ENCODE results near the gene NIT1. TPM values are rescaled to one million over a fixed set of nuclear protein-coding genes. Genes with fewer than 3 reads are reported as not detected.

The NIT1 gene
- total and polyA plus RNA-seq, 12 donors: 72.2 to 147 (median 103) TPM

- Histone ChIP-seq H3K27me3 (no peaks in the 10 kb centered on the region), H3K36me3 (replicated peaks in 1 of 2) (peaks cover 0 to 52% of the 10 kb centered on the region in 2 donors), H3K4me3 (peak within 1 kb of the TSS in 3 of 4 donors; percentile 54 to 80 (median 56)), H3K9me3 (replicated peaks in 1 of 3) (no peaks in the 10 kb centered on the region), H3K27ac (peak within 1 kb of the TSS; percentile 6 to 81 (median 77)), H3K4me1 (replicated peaks in 1 of 2) (peaks cover 12 to 23% of the 10 kb centered on the region in 2 donors)
- DNase-seq: peak; percentile 93 to 99 (median 98)
- TF ChIP-seq, protein P1, sequence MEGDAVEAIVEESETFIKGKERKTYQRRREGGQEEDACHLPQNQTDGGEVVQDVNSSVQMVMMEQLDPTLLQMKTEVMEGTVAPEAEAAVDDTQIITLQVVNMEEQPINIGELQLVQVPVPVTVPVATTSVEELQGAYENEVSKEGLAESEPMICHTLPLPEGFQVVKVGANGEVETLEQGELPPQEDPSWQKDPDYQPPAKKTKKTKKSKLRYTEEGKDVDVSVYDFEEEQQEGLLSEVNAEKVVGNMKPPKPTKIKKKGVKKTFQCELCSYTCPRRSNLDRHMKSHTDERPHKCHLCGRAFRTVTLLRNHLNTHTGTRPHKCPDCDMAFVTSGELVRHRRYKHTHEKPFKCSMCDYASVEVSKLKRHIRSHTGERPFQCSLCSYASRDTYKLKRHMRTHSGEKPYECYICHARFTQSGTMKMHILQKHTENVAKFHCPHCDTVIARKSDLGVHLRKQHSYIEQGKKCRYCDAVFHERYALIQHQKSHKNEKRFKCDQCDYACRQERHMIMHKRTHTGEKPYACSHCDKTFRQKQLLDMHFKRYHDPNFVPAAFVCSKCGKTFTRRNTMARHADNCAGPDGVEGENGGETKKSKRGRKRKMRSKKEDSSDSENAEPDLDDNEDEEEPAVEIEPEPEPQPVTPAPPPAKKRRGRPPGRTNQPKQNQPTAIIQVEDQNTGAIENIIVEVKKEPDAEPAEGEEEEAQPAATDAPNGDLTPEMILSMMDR (IDR thresholded peaks at IDR 0.05): peak; percentile 9 to 44 (median 34)
- TF ChIP-seq POLR2A (IDR thresholded peaks at IDR 0.05): peak in 1 of 2 donors; percentile 78
- intact Hi-C loops (cut with DNase I): no loop called here
- WGBS, 4 donors: 0 to 2% (median 0%) methylated on average over 42 to 54 of the region's 54 CpGs
These were observed 48.1 kb downstream of the NIT1 start, which contains the start of gene PPOX for GRCh38 chr1:161165742-161166668. TSS of gene PPOX (plus strand) at chr1:161166426. CDS start at chr1:161166848, 422 bp downstream.

- Histone ChIP-seq H3K4me1 (replicated peaks in 1 of 2) (peaks cover 12 to 20% of the 10 kb centered on the region in 2 donors), H3K27ac (peak overlapping the region in 3 of 5 donors; percentile 32 to 81 (median 77)), H3K9me3 (replicated peaks in 1 of 3) (no peaks in the 10 kb centered on the region), H3K27me3 (no peaks in the 10 kb centered on the region), H3K4me3 (peak overlapping the region in 3 of 4 donors; percentile 54 to 80 (median 56)), H3K36me3 (replicated peaks in 1 of 2) (peaks cover 0 to 58% of the 10 kb centered on the region in 2 donors)
- DNase-seq: no peak
- 8 to 12% (median 9%) methylated on average over 26 to 33 of the region's 33 CpGs for WGBS, 4 donors
- TF ChIP-seq, protein P1 (IDR thresholded peaks at IDR 0.05): no peak
- TF ChIP-seq POLR2A (IDR thresholded peaks at IDR 0.05): no peak
- intact Hi-C loops (cut with DNase I): no loop called here
These were observed 49.0 kb downstream of the NIT1 start for GRCh38 chr1:161166669-161167548.

DNA sequence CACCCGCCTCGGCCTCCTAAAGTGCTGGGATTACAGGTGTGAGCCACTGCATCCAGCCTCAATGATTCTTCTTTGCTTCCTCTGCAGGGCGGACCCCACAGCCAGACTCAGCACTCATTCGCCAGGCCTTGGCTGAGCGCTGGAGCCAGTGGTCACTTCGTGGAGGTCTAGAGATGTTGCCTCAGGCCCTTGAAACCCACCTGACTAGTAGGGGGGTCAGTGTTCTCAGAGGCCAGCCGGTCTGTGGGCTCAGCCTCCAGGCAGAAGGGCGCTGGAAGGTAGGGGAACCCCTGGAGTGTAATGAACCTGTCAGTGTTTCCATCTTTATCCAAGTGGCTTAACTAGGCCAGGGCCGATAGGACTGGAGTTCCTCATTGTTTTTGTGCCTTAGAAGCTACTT, 51.0 kb downstream of the NIT1 start:
- 86 to 95% (median 93%) methylated on average over 4 to 9 of the region's 9 CpGs for WGBS, 4 donors
- TF ChIP-seq POLR2A (IDR thresholded peaks at IDR 0.05): no peak
- TF ChIP-seq, protein P1 (IDR thresholded peaks at IDR 0.05): no peak
- no peak overlapping the region for H3K4me3 ChIP-seq
- H3K27me3 ChIP-seq: no peaks in the 10 kb centered on the region
- intact Hi-C loops (cut with DNase I): no loop called here
- peaks cover 21 to 32% of the 10 kb centered on the region in 2 donors for H3K4me1 ChIP-seq (replicated peaks in 1 of 2)
- H3K27ac ChIP-seq: no peak overlapping the region
- H3K9me3 ChIP-seq (replicated peaks in 1 of 3): no peaks in the 10 kb centered on the region
- peaks cover 0 to 58% of the 10 kb centered on the region in 2 donors for H3K36me3 ChIP-seq (replicated peaks in 1 of 2)
- DNase-seq: no peak

Small RNAs within 50 kb of the gene (small RNA-seq; reads per million reads assigned to genes)
- 0 reads per million in 2 donors for gene RF01225

Other genes with a start within 250 kb of the NIT1 start
- 1 to 10 TPM in 1 of 9 donors, under 1 TPM in 2, not detected in 6; 0.41 to 2.9 (median 0.52) TPM for gene ITLN1, start 232.9 kb upstream of the NIT1 start, total RNA-seq
- gene ITLN1, start 232.9 kb upstream of the NIT1 start, polyA plus RNA-seq: 1 to 10 TPM in 2 of 3 donors, not detected in 1; 2.4 to 4.1 TPM
- 1 to 10 TPM in 2 of 9 donors, not detected in 7; 1.1 to 3.1 TPM for gene ITLN2, start 163.3 kb upstream of the NIT1 start, total RNA-seq
- under 1 TPM in 1 of 3 donors, not detected in 2; 0.32 TPM for gene ITLN2, start 163.3 kb upstream of the NIT1 start, polyA plus RNA-seq
- 10 to 100 TPM; 32.1 to 99.1 (median 60.6) TPM for gene F11R, start 97.0 kb upstream of the NIT1 start, total RNA-seq
- 10 to 100 TPM; 19.3 to 83.0 (median 22.9) TPM for gene F11R, start 97.0 kb upstream of the NIT1 start, polyA plus RNA-seq
- gene TSTD1, start 79.1 kb upstream of the NIT1 start, total RNA-seq: 100 to 1,000 TPM in 3 of 9 donors, 10 to 100 TPM in 6; 46.3 to 280 (median 86.7) TPM
- 100 to 1,000 TPM in 2 of 3 donors, 10 to 100 TPM in 1; 57.8 to 153 (median 109) TPM for gene TSTD1, start 79.1 kb upstream of the NIT1 start, polyA plus RNA-seq
- gene USF1, start 72.1 kb upstream of the NIT1 start, total RNA-seq: 10 to 100 TPM; 41.3 to 82.9 (median 63.7) TPM
- gene USF1, start 72.1 kb upstream of the NIT1 start, polyA plus RNA-seq: 100 to 1,000 TPM in 2 of 3 donors, 10 to 100 TPM in 1; 48.0 to 153 (median 144) TPM
- gene ARHGAP30, start 48.2 kb upstream of the NIT1 start, total RNA-seq: 10 to 100 TPM in 5 of 9 donors, 1 to 10 TPM in 3, under 1 TPM in 1; 0.89 to 15.7 (median 10.1) TPM
- gene ARHGAP30, start 48.2 kb upstream of the NIT1 start, polyA plus RNA-seq: 10 to 100 TPM in 1 of 3 donors, 1 to 10 TPM in 2; 3.7 to 17.5 (median 4.5) TPM
- gene NECTIN4, start 28.5 kb upstream of the NIT1 start, total RNA-seq: under 1 TPM in 1 of 9 donors, not detected in 8; 0.06 TPM
- gene NECTIN4, start 28.5 kb upstream of the NIT1 start, polyA plus RNA-seq: under 1 TPM in 1 of 3 donors, not detected in 2; 0.10 TPM
- gene KLHDC9, start 19.7 kb upstream of the NIT1 start, total RNA-seq: 10 to 100 TPM in 7 of 9 donors, 1 to 10 TPM in 2; 5.2 to 28.1 (median 19.4) TPM
- 10 to 100 TPM in 2 of 3 donors, 1 to 10 TPM in 1; 5.5 to 25.4 (median 24.4) TPM for gene KLHDC9, start 19.7 kb upstream of the NIT1 start, polyA plus RNA-seq
- 100 to 1,000 TPM in 1 of 9 donors, 10 to 100 TPM in 8; 33.6 to 103 (median 52.4) TPM for gene PFDN2, start 68 bp upstream of the NIT1 start, total RNA-seq
- gene PFDN2, start 68 bp upstream of the NIT1 start, polyA plus RNA-seq: 100 to 1,000 TPM in 2 of 3 donors, 10 to 100 TPM in 1; 85.9 to 452 (median 363) TPM
- gene DEDD, start 14.6 kb downstream of the NIT1 start, total RNA-seq: 10 to 100 TPM; 22.0 to 38.2 (median 31.5) TPM
- 10 to 100 TPM; 30.9 to 35.0 (median 33.1) TPM for gene DEDD, start 14.6 kb downstream of the NIT1 start, polyA plus RNA-seq
- 100 to 1,000 TPM in 6 of 9 donors, 10 to 100 TPM in 3; 59.0 to 127 (median 106) TPM for gene UFC1, start 35.9 kb downstream of the NIT1 start, total RNA-seq
- gene UFC1, start 35.9 kb downstream of the NIT1 start, polyA plus RNA-seq: 100 to 1,000 TPM; 121 to 166 (median 126) TPM
- 10 to 100 TPM; 12.0 to 44.0 (median 27.5) TPM for gene USP21, start 41.4 kb downstream of the NIT1 start, total RNA-seq
- 10 to 100 TPM; 19.3 to 44.9 (median 41.5) TPM for gene USP21, start 41.4 kb downstream of the NIT1 start, polyA plus RNA-seq
- gene PPOX, start 48.3 kb downstream of the NIT1 start, total RNA-seq: 10 to 100 TPM; 19.4 to 56.2 (median 36.1) TPM
- 100 to 1,000 TPM in 2 of 3 donors, 10 to 100 TPM in 1; 13.2 to 268 (median 150) TPM for gene PPOX, start 48.3 kb downstream of the NIT1 start, polyA plus RNA-seq
- gene B4GALT3, start 59.4 kb downstream of the NIT1 start, total RNA-seq: 10 to 100 TPM; 25.8 to 38.8 (median 30.0) TPM
- 10 to 100 TPM; 21.9 to 35.9 (median 26.6) TPM for gene B4GALT3, start 59.4 kb downstream of the NIT1 start, polyA plus RNA-seq
- 10 to 100 TPM in 6 of 9 donors, 1 to 10 TPM in 2, under 1 TPM in 1; 0.67 to 29.2 (median 10.3) TPM for gene ADAMTS4, start 80.9 kb downstream of the NIT1 start, total RNA-seq
- 10 to 100 TPM in 1 of 3 donors, 1 to 10 TPM in 2; 1.7 to 16.1 (median 9.3) TPM for gene ADAMTS4, start 80.9 kb downstream of the NIT1 start, polyA plus RNA-seq
- gene NDUFS2, start 84.3 kb downstream of the NIT1 start, total RNA-seq: 100 to 1,000 TPM; 133 to 305 (median 191) TPM
- gene NDUFS2, start 84.3 kb downstream of the NIT1 start, polyA plus RNA-seq: 100 to 1,000 TPM in 1 of 3 donors, 10 to 100 TPM in 2; 78.3 to 175 (median 99.2) TPM
- 100 to 1,000 TPM in 4 of 9 donors, 10 to 100 TPM in 4, 1 to 10 TPM in 1; 5.5 to 239 (median 79.4) TPM for gene FCER1G, start 97.2 kb downstream of the NIT1 start, total RNA-seq
- 100 to 1,000 TPM; 127 to 232 (median 180) TPM for gene FCER1G, start 97.2 kb downstream of the NIT1 start, polyA plus RNA-seq
- gene APOA2, start 105.5 kb downstream of the NIT1 start, total RNA-seq: 1 to 10 TPM in 2 of 9 donors, under 1 TPM in 2, not detected in 5; 0.55 to 2.0 (median 1.0) TPM
- gene APOA2, start 105.5 kb downstream of the NIT1 start, polyA plus RNA-seq: 1 to 10 TPM in 1 of 3 donors, not detected in 2; 4.1 TPM
- 10 to 100 TPM in 6 of 9 donors, 1 to 10 TPM in 3; 7.0 to 18.4 (median 12.1) TPM for gene TOMM40L, start 108.0 kb downstream of the NIT1 start, total RNA-seq
- 10 to 100 TPM in 2 of 3 donors, 1 to 10 TPM in 1; 7.2 to 13.2 (median 10.1) TPM for gene TOMM40L, start 108.0 kb downstream of the NIT1 start, polyA plus RNA-seq
- gene NR1I3, start 120.1 kb downstream of the NIT1 start, total RNA-seq: under 1 TPM in 1 of 9 donors, not detected in 8; 0.50 TPM
- gene NR1I3, start 120.1 kb downstream of the NIT1 start, polyA plus RNA-seq: under 1 TPM in 1 of 3 donors, not detected in 2; 0.16 TPM
- gene PCP4L1, start 140.6 kb downstream of the NIT1 start, total RNA-seq: under 1 TPM in 4 of 9 donors, not detected in 5; 0.11 to 0.39 (median 0.33) TPM
- under 1 TPM in 2 of 3 donors, not detected in 1; 0.13 to 0.27 TPM for gene PCP4L1, start 140.6 kb downstream of the NIT1 start, polyA plus RNA-seq
- 10 to 100 TPM in 1 of 9 donors, 1 to 10 TPM in 6, under 1 TPM in 2; 0.66 to 10.3 (median 3.1) TPM for gene MPZ, start 191.9 kb downstream of the NIT1 start, total RNA-seq
- 1 to 10 TPM; 4.1 to 9.5 (median 7.9) TPM for gene MPZ, start 191.9 kb downstream of the NIT1 start, polyA plus RNA-seq
- gene SDHC, start 196.3 kb downstream of the NIT1 start, total RNA-seq: 100 to 1,000 TPM in 7 of 9 donors, 10 to 100 TPM in 2; 45.0 to 434 (median 293) TPM
- gene SDHC, start 196.3 kb downstream of the NIT1 start, polyA plus RNA-seq: 100 to 1,000 TPM in 1 of 3 donors, 10 to 100 TPM in 2; 57.8 to 404 (median 63.6) TPM
- gene CFAP126, start 249.8 kb downstream of the NIT1 start, total RNA-seq: under 1 TPM in 1 of 9 donors, not detected in 8; 0.28 TPM
- gene CFAP126, start 249.8 kb downstream of the NIT1 start, polyA plus RNA-seq: under 1 TPM in 1 of 3 donors, not detected in 2; 0.29 TPM

Data from adrenal gland (tissue), 12 donors.